HCT116 (cell line): ENCODE data around the gene TNIK. TPM values are rescaled to one million over a fixed set of nuclear protein-coding genes. Genes with fewer than 3 reads are reported as not detected.

ENCODE experiments used
- ATAC-seq: fragments of 200-7000 bp; cut with Tn5 transposase; 2 replicates; pipeline ENCODE4 v1.9.1; 2020; ENCODE audit warnings: mild to moderate bottlenecking, moderate library complexity
- BruUV-seq: library from RNA; stranded (reverse); fragments of 400-500 nt; replicated peaks from 2 replicates; lab custom pipeline; 2021; lab: Mats Ljungman, UMichigan
- CTCF ChIA-PET: fragments of 300-600 bp; sonication (Branson Sonifier 250); formaldehyde crosslinking; loops from one replicate; lab custom pipeline; 2021; ENCODE audit warnings: antibody characterized with exemption; lab: Charles Lee
- POLR2A ChIA-PET: fragments of 300-600, 350-600 bp; sonication (Branson Sonifier 250); formaldehyde crosslinking; loops from one replicate; lab custom pipeline; 2021; ENCODE audit warnings: antibody characterized with exemption; lab: Charles Lee
- RAD21 ChIA-PET, 2 experiments: fragments of 300-600 bp; sonication (Branson Sonifier 250); formaldehyde crosslinking; loops; one replicate each; lab custom pipeline; 2023; ENCODE audit warnings: low total read pairs in 2 of 2; ENCODE audit not compliant: uncharacterized antibody in 2 of 2, unreplicated experiment in 2 of 2, low non-redundant PET in 1 of 2; lab: Charles Lee
- DNase-seq: peaks from one replicate; pipeline ENCODE4 v3.0.0-alpha.2; 2010; ENCODE audit warnings: low read depth, low spot score
- H2AFZ ChIP-seq: fragments of 200-600 bp; shearing (Covaris generic), sonication (generic); 2 replicates; pipeline ENCODE4 v1.6.1; 2017; ENCODE audit warnings: low read depth, mixed run types, mixed read lengths, antibody characterized with exemption, low read length; ENCODE audit not compliant: poor library complexity, severe bottlenecking
- H3K27ac ChIP-seq: 2 replicates; pipeline ENCODE4 v1.5.1; 2012; ENCODE audit warnings: low read depth, low read length
- H3K27me3 ChIP-seq: fragments of 200-600 bp; sonication (generic); 2 replicates; pipeline ENCODE4 v1.6.1; 2016; ENCODE audit warnings: mixed run types, low read length, mixed read lengths; ENCODE audit not compliant: insufficient read depth
- H3K36me3 ChIP-seq, 2 experiments: fragments of 200-500 bp in 1 of 2; fragments of 200-600 bp in 1 of 2; sonication (Bioruptor generic) in 1 of 2; sonication (generic) in 1 of 2; 2 replicates each; pipeline versions ENCODE4 v1.5.1 to v1.6.1; 2014 to 2016; ENCODE audit warnings: low read length in 2 of 2, inconsistent platforms in 1 of 2, mixed read lengths in 1 of 2, mixed run types in 1 of 2; ENCODE audit not compliant: insufficient read depth in 2 of 2, control insufficient read depth in 1 of 2
- H3K4me1 ChIP-seq, 2 experiments: fragments of 200-600 bp in 1 of 2; sonication (generic) in 1 of 2; 2 replicates each; pipeline versions ENCODE4 v1.5.1 to v1.6.1; 2012 to 2017; ENCODE audit warnings: low read length in 2 of 2, inconsistent platforms in 1 of 2, mild to moderate bottlenecking in 1 of 2, mixed read lengths in 1 of 2, mixed run types in 1 of 2, moderate library complexity in 1 of 2; ENCODE audit not compliant: insufficient read depth in 2 of 2, control insufficient read depth in 1 of 2
- H3K4me2 ChIP-seq: fragments of 200-600 bp; sonication (generic); 2 replicates; pipeline ENCODE4 v1.6.1; 2017; ENCODE audit warnings: mixed run types, low read length, mixed read lengths
- H3K4me3 ChIP-seq, 2 experiments: fragments of 200-600 bp in 1 of 2; sonication (generic) in 1 of 2; replicated peaks in 1 of 2; 2 replicates each; pipeline ENCODE4 v1.5.1; 2011 to 2016; ENCODE audit warnings: low read length in 2 of 2, control low read depth in 1 of 2, low read depth in 1 of 2, mild to moderate bottlenecking in 1 of 2, mixed read lengths in 1 of 2, mixed run types in 1 of 2
- H3K79me2 ChIP-seq: fragments of 200-600 bp; sonication (generic); 2 replicates; pipeline ENCODE4 v1.6.1; 2017; ENCODE audit warnings: mild to moderate bottlenecking, mixed run types, low read length, moderate library complexity, mixed read lengths; ENCODE audit not compliant: insufficient read depth
- H3K9ac ChIP-seq: fragments of 200-600 bp; sonication (generic); 2 replicates; pipeline ENCODE4 v1.6.1; 2016; ENCODE audit warnings: low read length, mixed read lengths
- H3K9me2 ChIP-seq: fragments of 200-600 bp; sonication (generic), shearing (Covaris generic); 2 replicates; pipeline ENCODE4 v1.6.1; 2017; ENCODE audit warnings: mixed run types, mild to moderate bottlenecking, moderate library complexity; ENCODE audit not compliant: insufficient read depth
- H3K9me3 ChIP-seq, 2 experiments: fragments of 200-500 bp in 1 of 2; fragments of 200-600 bp in 1 of 2; sonication (Bioruptor generic) in 1 of 2; sonication (generic) in 1 of 2; 2 replicates each; pipeline ENCODE4 v1.6.1; 2014 to 2017; ENCODE audit warnings: low read length in 2 of 2, mixed read lengths in 2 of 2, inconsistent platforms in 1 of 2, low read depth in 1 of 2, mild to moderate bottlenecking in 1 of 2, mixed run types in 1 of 2, moderate library complexity in 1 of 2; ENCODE audit not compliant: control insufficient read depth in 1 of 2, insufficient read depth in 1 of 2
- H4K20me1 ChIP-seq: fragments of 200-600 bp; sonication (generic), shearing (Covaris generic); 2 replicates; pipeline ENCODE4 v1.6.1; 2017; ENCODE audit warnings: mixed run types, mild to moderate bottlenecking, moderate library complexity; ENCODE audit not compliant: insufficient read depth
- ELF1 ChIP-seq: IDR thresholded peaks from 2 replicates; pipeline ENCODE4 v1.6.1; 2012; ENCODE audit warnings: low read depth, borderline replicate concordance
- POLR2AphosphoS5 ChIP-seq: IDR thresholded peaks from 2 replicates; pipeline ENCODE4 v1.6.1; 2011; ENCODE audit warnings: mild to moderate bottlenecking, low read depth, low read length, moderate library complexity
- RAD21 ChIP-seq: IDR thresholded peaks from 2 replicates; pipeline ENCODE4 v1.6.1; 2012; ENCODE audit warnings: low read depth, mild to moderate bottlenecking
- REST ChIP-seq: IDR thresholded peaks from 2 replicates; pipeline ENCODE4 v1.6.1; 2012; ENCODE audit warnings: low read depth
- SP1 ChIP-seq: IDR thresholded peaks from 2 replicates; pipeline ENCODE4 v1.6.1; 2012; ENCODE audit warnings: low read depth
- TCF7L2 ChIP-seq: IDR thresholded peaks from 2 replicates; pipeline ENCODE4 v1.7.0; 2011; ENCODE audit warnings: borderline replicate concordance, inconsistent platforms; ENCODE audit not compliant: insufficient read depth, insufficient read length; ENCODE audit errors: extremely low read depth
- YY1 ChIP-seq: IDR thresholded peaks from 2 replicates; pipeline ENCODE4 v1.6.1; 2011; ENCODE audit warnings: low read length, low read depth, moderate library complexity, mild to moderate bottlenecking; ENCODE audit not compliant: insufficient replicate concordance; ENCODE audit errors: extremely low read depth
- intact Hi-C: fragments of 100-400 bp; cut with micrococcal nuclease; formaldehyde crosslinking; loops from 2 replicates; pipeline ENCODE4 v1.10.0; 2022
- total RNA-seq: library from RNA; stranded (reverse); gene quantifications from one replicate; pipeline ENCODE4 v1.2.1, GENCODE V29; 2021; ENCODE audit not compliant: unreplicated experiment

The TNIK gene
- total RNA-seq, 1 experiment from 2014 or later, result 24.1 TPM

DNA sequence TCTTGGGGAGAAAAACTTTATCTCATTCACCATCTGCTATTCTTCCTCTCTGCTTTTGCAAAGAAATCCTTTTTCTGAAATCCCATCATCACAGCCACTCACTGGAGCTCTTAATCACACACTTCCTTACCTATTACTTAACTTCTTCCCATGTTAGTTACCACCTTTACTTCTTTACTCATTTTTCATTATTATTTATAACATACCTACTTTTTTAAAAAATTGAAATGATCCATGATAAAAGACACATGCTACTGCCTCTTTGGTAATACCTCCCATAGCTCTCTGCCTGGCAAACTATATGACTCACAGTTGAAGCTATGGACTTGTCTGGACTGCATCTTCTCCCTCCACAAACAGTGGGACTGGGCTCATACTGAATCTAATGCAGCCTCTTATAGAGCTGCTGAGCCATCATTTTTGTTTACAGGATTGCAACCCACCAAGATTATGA lies 150.3 kb downstream of the TNIK start (continued):
- TF ChIP-seq REST, result no peak
- no peak for TF ChIP-seq RAD21
- TF ChIP-seq SP1, result no peak
- no peak for TF ChIP-seq TCF7L2

GRCh38 chr3:171307988-171308387 lies 152.2 kb downstream of the TNIK start:
- ChIA-PET RAD21 (no interaction called here), POLR2A (no interaction called here), CTCF (no interaction called here)
- intact Hi-C loops, result no loop called here
- Histone ChIP-seq H4K20me1 (no peaks in the 10 kb centered on the region), H3K9me3 (no peaks in the 10 kb centered on the region), H3K4me2 (no peak overlapping the region), H2AFZ (no peak overlapping the region), H3K9me2 (no peaks in the 10 kb centered on the region), H3K4me1 (peaks cover 0 to 7% of the 10 kb centered on the region in 2 experiments; a peak in 1 of 4 replicates), H3K79me2 (no peaks in the 10 kb centered on the region), H3K27ac (no peak overlapping the region), H3K4me3 (no peak overlapping the region), H3K27me3 (no peaks in the 10 kb centered on the region), H3K9ac (no peak overlapping the region), H3K36me3 (no peaks in the 10 kb centered on the region)
- TF ChIP-seq ELF1, result no peak
- no peak for TF ChIP-seq POLR2AphosphoS5
- no peak for TF ChIP-seq TCF7L2
- no peak for TF ChIP-seq YY1
- ATAC-seq, result no peak
- DNase-seq, result no peak
- no TSS peak for BruUV-seq
